AG09309 (cell line): ENCODE results near the gene TLL1.

ENCODE experiments used
- DNase-seq: peaks from one replicate; pipeline ENCODE4 v3.0.0-alpha.2; 2010; ENCODE audit warnings: low read depth
- H3K4me3 ChIP-seq: 2 replicates; pipeline ENCODE4 v1.5.1; 2011; ENCODE audit warnings: mild to moderate bottlenecking, low read depth, low read length, moderate library complexity; ENCODE audit not compliant: control insufficient read depth
- TF ChIP-seq, protein P1 (sequence below): IDR thresholded peaks from 2 replicates; pipeline ENCODE4 v1.5.1; 2011; ENCODE audit warnings: mild to moderate bottlenecking, low read depth, low read length, inconsistent platforms; ENCODE audit not compliant: insufficient read depth, control insufficient read depth; ENCODE audit errors: missing control alignments

TLL1 gene

GRCh38 chr4:166128403-166128802 is 255.4 kb downstream of the TLL1 start:
- no peak for DNase-seq
- TF ChIP-seq, protein P1, sequence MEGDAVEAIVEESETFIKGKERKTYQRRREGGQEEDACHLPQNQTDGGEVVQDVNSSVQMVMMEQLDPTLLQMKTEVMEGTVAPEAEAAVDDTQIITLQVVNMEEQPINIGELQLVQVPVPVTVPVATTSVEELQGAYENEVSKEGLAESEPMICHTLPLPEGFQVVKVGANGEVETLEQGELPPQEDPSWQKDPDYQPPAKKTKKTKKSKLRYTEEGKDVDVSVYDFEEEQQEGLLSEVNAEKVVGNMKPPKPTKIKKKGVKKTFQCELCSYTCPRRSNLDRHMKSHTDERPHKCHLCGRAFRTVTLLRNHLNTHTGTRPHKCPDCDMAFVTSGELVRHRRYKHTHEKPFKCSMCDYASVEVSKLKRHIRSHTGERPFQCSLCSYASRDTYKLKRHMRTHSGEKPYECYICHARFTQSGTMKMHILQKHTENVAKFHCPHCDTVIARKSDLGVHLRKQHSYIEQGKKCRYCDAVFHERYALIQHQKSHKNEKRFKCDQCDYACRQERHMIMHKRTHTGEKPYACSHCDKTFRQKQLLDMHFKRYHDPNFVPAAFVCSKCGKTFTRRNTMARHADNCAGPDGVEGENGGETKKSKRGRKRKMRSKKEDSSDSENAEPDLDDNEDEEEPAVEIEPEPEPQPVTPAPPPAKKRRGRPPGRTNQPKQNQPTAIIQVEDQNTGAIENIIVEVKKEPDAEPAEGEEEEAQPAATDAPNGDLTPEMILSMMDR = no peak
- H3K4me3 ChIP-seq = no peak overlapping the region

DNA sequence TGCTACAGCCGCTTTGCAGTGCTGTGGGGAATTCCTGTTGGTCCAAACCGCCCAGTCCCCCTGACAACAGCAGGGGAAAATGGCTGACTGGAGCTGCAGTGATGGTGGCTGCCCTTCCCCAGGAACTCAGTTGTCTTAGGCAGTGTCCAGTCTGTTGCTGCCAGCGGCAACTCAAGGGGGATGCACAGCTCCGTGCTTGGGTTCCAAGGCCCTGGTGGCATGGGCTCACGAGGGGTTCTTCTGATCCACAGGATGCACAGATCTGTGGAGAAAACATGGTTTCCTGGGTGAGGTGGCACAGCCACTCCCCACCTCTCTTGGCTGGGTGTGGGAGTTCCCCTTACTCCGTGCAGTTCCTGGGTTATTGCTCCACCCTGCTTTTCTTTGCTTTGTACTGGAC is 261.2 kb downstream of the TLL1 start:
- TF ChIP-seq, protein P1 = no peak
- DNase-seq = no peak
- H3K4me3 ChIP-seq = no peak overlapping the region

DNA sequence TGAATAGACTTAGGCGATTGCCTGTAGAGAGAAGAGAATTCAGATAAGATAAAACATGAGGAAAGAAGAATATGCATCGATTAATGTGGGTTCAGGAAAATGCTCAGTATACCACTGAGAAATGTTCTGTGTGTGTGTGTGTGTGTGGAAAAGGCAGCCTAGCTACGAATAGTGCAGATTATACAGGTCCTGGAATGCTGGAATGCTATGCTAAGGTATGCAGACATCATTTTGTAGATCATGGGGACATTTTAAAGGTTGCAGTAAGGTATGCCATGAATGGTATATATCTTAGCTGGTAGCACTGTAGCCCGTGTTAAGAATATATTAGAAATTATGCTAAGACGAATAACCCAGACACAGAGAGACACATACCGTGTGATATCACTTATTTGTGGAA is 267.9 kb downstream of the TLL1 start:
- TF ChIP-seq, protein P1 = no peak
- DNase-seq = no peak
- no peak overlapping the region for H3K4me3 ChIP-seq

GRCh38 chr4:166143227-166143626 is 270.2 kb downstream of the TLL1 start:
- no peak overlapping the region for H3K4me3 ChIP-seq
- TF ChIP-seq, protein P1 = no peak
- DNase-seq = peak; percentile 43

DNA sequence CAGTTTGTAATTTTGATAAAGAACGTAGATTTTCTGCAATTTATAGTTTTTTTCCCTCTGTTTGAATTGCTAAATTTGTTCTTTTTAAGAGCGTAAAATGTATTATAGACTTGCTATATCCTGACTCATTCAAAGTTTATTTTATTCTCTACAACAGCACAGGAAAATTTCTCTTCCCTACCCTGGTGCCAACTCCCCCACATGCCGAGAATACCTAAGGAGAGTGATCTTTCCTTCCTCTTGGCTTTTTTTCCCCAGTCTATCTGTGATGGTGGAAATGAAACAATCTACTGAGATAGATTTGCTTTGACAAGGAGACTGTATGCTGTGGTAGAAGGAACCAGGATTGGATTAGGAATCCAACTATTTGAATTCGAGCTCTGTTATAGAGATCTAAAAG is 271.6 kb downstream of the TLL1 start:
- TF ChIP-seq, protein P1 = no peak
- H3K4me3 ChIP-seq = no peak overlapping the region
- no peak for DNase-seq

DNA sequence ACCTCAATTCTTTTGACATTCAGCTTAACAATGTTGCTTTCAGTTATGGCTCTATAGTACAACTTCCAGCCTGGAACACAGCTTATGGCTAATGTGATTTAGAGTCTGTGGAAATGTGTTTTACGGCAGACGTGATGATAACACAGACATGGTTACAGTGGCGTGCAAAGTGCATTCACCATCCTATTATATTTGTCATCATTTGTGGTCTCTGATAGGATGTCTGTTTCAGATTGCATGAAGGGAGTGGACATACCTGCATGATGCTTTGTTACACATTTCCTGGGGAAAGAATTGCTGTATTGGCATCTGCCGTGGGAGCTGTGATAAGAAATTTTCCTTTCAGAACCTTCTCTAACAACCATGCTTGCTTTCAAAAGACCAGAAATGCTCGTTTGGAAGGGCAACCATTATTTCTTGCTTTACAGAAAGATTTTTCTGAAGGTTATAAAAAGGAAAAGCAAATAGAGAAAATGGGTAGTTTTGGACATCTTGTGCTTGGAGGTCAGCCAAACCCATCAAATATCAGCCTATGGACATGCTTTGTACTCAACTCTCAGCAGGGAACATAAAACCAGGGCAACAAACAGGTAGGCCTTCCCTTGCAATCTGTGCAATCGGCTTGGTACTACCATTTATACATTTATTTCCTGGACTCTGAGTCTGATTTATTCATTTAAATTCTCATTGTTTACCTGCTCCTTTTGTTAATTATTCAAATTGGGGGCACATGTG is 273.9 kb downstream of the TLL1 start:
- TF ChIP-seq, protein P1 = no peak
- no peak for DNase-seq
- no peak overlapping the region for H3K4me3 ChIP-seq
